K562 (cell line): ENCODE measurements around the gene RESF1. TPM values are rescaled to one million over a fixed set of nuclear protein-coding genes. Genes with fewer than 3 reads are reported as not detected.

Experiments
- ATAC-seq: fragments of 200-7000 bp; cut with Tn5 transposase; 3 replicates; pipeline ENCODE4 v1.9.1; 2020; ENCODE audit warnings: moderate library complexity
- BruUV-seq: library from RNA; stranded (reverse); fragments of 400-500 nt; replicated peaks from 2 replicates; lab custom pipeline; 2021; lab: Mats Ljungman, UMichigan
- CTCF ChIA-PET: fragments of 300-600 bp; formaldehyde crosslinking; extraction: SDS; loops from one replicate; lab custom pipeline; 2021; ENCODE audit warnings: low intra/inter-chr PET ratio; lab: Yijun Ruan, JAX
- POLR2A ChIA-PET: fragments of 300-600, 350-650 bp; sonication (Branson Sonifier 250); formaldehyde crosslinking; extraction: SDS; loops from one replicate; lab custom pipeline; 2021; ENCODE audit warnings: antibody characterized with exemption, inconsistent platforms; lab: Yijun Ruan, JAX
- DNase-seq, 4 experiments: peaks; one replicate each; pipeline versions ENCODE4 v3.0.0 to v3.0.0-alpha.2; 2011 to 2018; ENCODE audit warnings: low spot score in 3 of 4, mixed read lengths in 3 of 4; ENCODE audit errors: extremely low read depth in 1 of 4
- FAIRE-seq: peaks from 2 replicates; lab custom pipeline; 2011; peaks lifted over from hg19 to GRCh38; lab: Jason Lieb, UNC
- H2AFZ ChIP-seq: 2 replicates; pipeline ENCODE4 v1.6.0; 2011; ENCODE audit warnings: low read depth, low read length, control low read depth, inconsistent platforms
- H3K27ac ChIP-seq: fragments of 200-600 bp; 3 replicates; pipeline ENCODE4 v1.8.0; 2011; ENCODE audit warnings: low read depth, mild to moderate bottlenecking, control low read depth, inconsistent platforms, low read length, moderate library complexity, mixed read lengths; ENCODE audit errors: extremely low read depth
- H3K27me3 ChIP-seq, 2 experiments: fragments of 300-600 bp in 1 of 2; 2 replicates in 1 of 2; 3 replicates in 1 of 2; pipeline versions ENCODE4 v1.6.0 to v1.8.0; 2011; ENCODE audit warnings: inconsistent platforms in 2 of 2, low read length in 2 of 2, mild to moderate bottlenecking in 1 of 2, mixed read lengths in 1 of 2, moderate library complexity in 1 of 2; ENCODE audit not compliant: control insufficient read depth in 2 of 2, insufficient read depth in 2 of 2
- H3K36me3 ChIP-seq: fragments of 300-600 bp; 3 replicates; pipeline ENCODE4 v1.8.0; 2011; ENCODE audit warnings: mild to moderate bottlenecking, low read length, inconsistent platforms; ENCODE audit not compliant: control insufficient read depth, insufficient read depth
- H3K4me1 ChIP-seq, 2 experiments: fragments of 200-600 bp in 1 of 2; replicated peaks in 1 of 2; 2 replicates in 1 of 2; 3 replicates in 1 of 2; pipeline versions ENCODE4 v1.5.1 to v1.8.0; 2011; ENCODE audit warnings: inconsistent platforms in 2 of 2, low read length in 2 of 2, mild to moderate bottlenecking in 1 of 2, mixed read lengths in 1 of 2, moderate library complexity in 1 of 2; ENCODE audit not compliant: control insufficient read depth in 2 of 2, insufficient read depth in 2 of 2
- H3K4me2 ChIP-seq: 2 replicates; pipeline ENCODE4 v1.6.1; 2011; ENCODE audit warnings: low read length, control low read depth, inconsistent platforms, mixed read lengths; ENCODE audit not compliant: insufficient read depth
- H3K4me3 ChIP-seq: fragments of 200-600 bp; sonication (generic), shearing (Covaris generic); 2 replicates; pipeline ENCODE4 v1.5.1; 2016; ENCODE audit warnings: control low read depth, inconsistent platforms
- H3K79me2 ChIP-seq: fragments of 200-600 bp; 3 replicates; pipeline ENCODE4 v1.8.0; 2011; ENCODE audit warnings: low read length, inconsistent platforms; ENCODE audit not compliant: control insufficient read depth, insufficient read depth
- H3K9ac ChIP-seq, 2 experiments: 2 replicates each; pipeline versions ENCODE4 v1.6.0 to v1.6.1; 2011; ENCODE audit warnings: low read depth in 2 of 2, low read length in 2 of 2, control low read depth in 1 of 2, inconsistent platforms in 1 of 2, mild to moderate bottlenecking in 1 of 2, mixed read lengths in 1 of 2; ENCODE audit not compliant: insufficient read depth in 1 of 2
- H3K9me1 ChIP-seq: one replicate; pipeline ENCODE4 v1.6.0; 2011; ENCODE audit warnings: inconsistent platforms, mild to moderate bottlenecking, low read length, moderate library complexity; ENCODE audit not compliant: control insufficient read depth, insufficient read depth
- H3K9me3 ChIP-seq: replicated peaks from 2 replicates; pipeline ENCODE4 v1.5.1; 2011; ENCODE audit warnings: low read depth, low read length, inconsistent platforms; ENCODE audit not compliant: control insufficient read depth, insufficient read depth
- H4K20me1 ChIP-seq: replicated peaks from 2 replicates; pipeline ENCODE4 v1.6.1; 2011; ENCODE audit warnings: low read length, inconsistent platforms, mixed read lengths; ENCODE audit not compliant: control insufficient read depth, insufficient read depth
- PHTF2 ChIP-seq: fragments of 250-450 bp; sonication (Bioruptor Pico); IDR thresholded peaks from 2 replicates; pipeline ENCODE4 v1.5.0; 2021; ENCODE audit warnings: mild to moderate bottlenecking
- POLR2B ChIP-seq: fragments of 450-650 bp; IDR thresholded peaks from 2 replicates; pipeline ENCODE4 v1.6.1; 2018; ENCODE audit warnings: low read depth; ENCODE audit not compliant: partially characterized antibody
- POLR2G ChIP-seq: fragments of 200-400 bp; formaldehyde crosslinking; IDR thresholded peaks from 2 replicates; pipeline ENCODE4 v1.6.1; 2017; ENCODE audit warnings: low read depth, mild to moderate bottlenecking, antibody characterized with exemption, low read length, moderate library complexity
- RB1 ChIP-seq: fragments of 450-650 bp; IDR thresholded peaks from 2 replicates; pipeline ENCODE4 v1.6.1; 2017; ENCODE audit warnings: low read depth, mild to moderate bottlenecking
- SLC30A9 ChIP-seq: fragments of 250-450 bp; sonication (Bioruptor Pico); IDR thresholded peaks from 2 replicates; pipeline ENCODE4 v1.8.0; 2022; ENCODE audit warnings: mild to moderate bottlenecking, moderate library complexity
- TARDBP ChIP-seq: fragments of 450-650 bp; IDR thresholded peaks from 2 replicates; pipeline ENCODE4 v1.6.1; 2016
- ZNF253 ChIP-seq: fragments of 250-450 bp; sonication (Bioruptor Pico); conservative IDR thresholded peaks from 2 replicates; pipeline ENCODE4 v1.6.1; 2021; ENCODE audit warnings: mild to moderate bottlenecking
- WGBS: fragments of 100-300 bp; shearing (Covaris generic); methylation state at CpG from one replicate; pipeline ENCODE4 v1.1.6; 2016; ENCODE audit warnings: low coverage, mixed read lengths; ENCODE audit not compliant: insufficient coverage; ENCODE audit errors: missing lambda C conversion rate; 5-methylcytosine and 5-hydroxymethylcytosine counted together
- in situ Hi-C: fragments of 300-500 bp; cut with MboI; formaldehyde crosslinking; loops from 4 replicates; pipeline ENCODE4 v1.15.0; 2018; ENCODE audit warnings: inconsistent platforms, mixed read lengths
- intact Hi-C: fragments of 100-400 bp; cut with micrococcal nuclease; formaldehyde crosslinking; loops from 2 replicates; pipeline ENCODE4 v1.14.2; 2022
- polyA plus RNA-seq, 8 experiments: library from polyadenylated mRNA; depleted of rRNA in 4 of 8; stranded (reverse) in 5 of 8; unstranded in 3 of 8; fragments of >200 nt; fragmentation: Nextera tagmentation in 2 of 8; fragmentation: Illumina TruSeq in 1 of 8; extraction: Ambion mirVana in 2 of 8; extraction: Trizol in 1 of 8; gene quantifications; 2 replicates each; pipeline versions ENCODE4 v1.2.1 to v1.2.3, GENCODE V29; 2011 to 2014; ENCODE audit warnings: inconsistent platforms in 1 of 8, missing spikeins in 1 of 8
- total RNA-seq, 7 experiments: library from RNA; depleted of rRNA in 6 of 7; stranded (reverse); fragments of >200 nt in 6 of 7; fragmentation: Illumina TruSeq in 2 of 7; extraction: Trizol in 2 of 7; gene quantifications; 2 replicates each; pipeline versions ENCODE4 v1.2.1 to v1.2.3, GENCODE V29; 2011 to 2021; ENCODE audit warnings: low replicate concordance in 1 of 7
- TF ChIP-seq, protein P1 (sequence below): IDR thresholded peaks from 3 replicates; pipeline ENCODE4 v1.6.1; 2011; ENCODE audit warnings: borderline replicate concordance, mild to moderate bottlenecking, moderate library complexity; ENCODE audit not compliant: insufficient read length; ENCODE audit errors: extremely low read depth
- TF ChIP-seq, protein P2 (sequence below): IDR thresholded peaks from 2 replicates; pipeline ENCODE4 v1.6.1; 2011; ENCODE audit warnings: borderline replicate concordance, low read depth, mild to moderate bottlenecking, moderate library complexity, low read length; ENCODE audit not compliant: insufficient read depth, poor library complexity, severe bottlenecking

The RESF1 gene
- total and polyA plus RNA-seq, 9 of the 15 experiments (the other 6 are each of a cell fraction or from before 2014, with no cell fraction given): 21.5 to 121 (median 53.6) TPM

DNA sequence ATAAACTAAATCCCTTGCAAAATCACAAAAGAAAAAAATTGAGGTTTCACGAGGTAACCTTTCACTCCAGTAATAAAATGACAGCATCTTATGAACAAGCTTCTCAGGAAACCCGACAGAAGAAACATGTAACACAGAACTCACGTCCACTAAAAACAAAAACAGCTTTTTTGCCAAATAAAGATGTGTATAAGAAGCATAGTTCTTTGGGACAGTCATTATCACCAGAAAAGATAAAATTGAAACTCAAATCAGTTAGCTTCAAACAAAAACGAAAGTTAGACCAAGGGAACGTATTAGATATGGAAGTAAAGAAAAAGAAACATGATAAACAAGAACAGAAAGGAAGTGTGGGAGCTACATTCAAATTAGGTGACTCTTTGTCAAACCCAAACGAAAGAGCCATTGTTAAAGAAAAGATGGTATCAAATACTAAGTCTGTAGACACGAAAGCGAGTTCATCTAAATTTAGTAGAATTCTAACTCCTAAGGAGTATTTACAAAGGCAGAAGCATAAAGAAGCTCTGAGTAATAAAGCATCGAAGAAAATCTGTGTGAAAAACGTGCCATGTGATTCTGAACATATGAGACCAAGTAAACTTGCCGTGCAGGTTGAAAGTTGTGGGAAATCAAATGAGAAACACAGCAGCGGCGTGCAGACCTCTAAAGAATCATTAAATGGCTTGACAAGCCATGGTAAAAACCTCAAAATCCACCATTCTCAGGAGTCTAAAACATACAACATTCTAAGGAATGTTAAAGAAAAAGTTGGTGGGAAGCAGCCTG is 25.8 kb downstream of the RESF1 start (continued):
- TF ChIP-seq SLC30A9 (CRISPR knock-in tag): no peak
- TF ChIP-seq, all 486 proteins: peak for 8

DNA sequence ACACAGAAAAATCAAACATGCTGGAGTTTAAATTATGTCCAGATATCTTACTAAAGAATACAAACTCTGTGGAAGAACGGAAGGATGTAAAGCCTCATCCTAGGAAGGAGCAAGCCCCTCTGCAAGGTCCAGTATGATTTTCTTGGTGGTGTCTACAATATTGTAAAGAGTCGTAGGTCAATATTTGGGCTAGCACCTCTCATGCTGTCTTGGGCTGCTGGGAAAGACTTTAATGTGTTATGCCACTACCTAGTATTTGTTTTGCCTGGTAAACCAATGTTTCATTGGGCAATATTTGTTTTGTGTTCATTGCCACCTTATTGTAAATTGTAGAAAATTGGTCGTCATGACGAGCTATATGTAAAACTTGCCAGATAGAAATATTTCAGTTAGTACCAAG is 26.6 kb downstream of the RESF1 start:
- H3K4me2 ChIP-seq: no peak overlapping the region
- no peak for DNase-seq
- no peak for ATAC-seq
- H3K4me1 ChIP-seq: no peaks in the 10 kb centered on the region
- WGBS: 94% methylated on average over 4 of the region's 4 CpGs
- FAIRE-seq: no peak
- peaks cover 61% of the 10 kb centered on the region for H3K36me3 ChIP-seq
- H3K9me3 ChIP-seq: peaks cover 51% of the 10 kb centered on the region
- H3K79me2 ChIP-seq: no peaks in the 10 kb centered on the region; the same call in 1 of the 3 replicates
- TF ChIP-seq RB1 (no peak), POLR2G (peak; percentile 31; the same call in 1 of the 2 replicates), PHTF2 (CRISPR knock-in tag) (no peak), POLR2B (peak; percentile 30), ZNF253 (CRISPR knock-in tag) (no peak), TARDBP (no peak)
- TF ChIP-seq, protein P1, sequence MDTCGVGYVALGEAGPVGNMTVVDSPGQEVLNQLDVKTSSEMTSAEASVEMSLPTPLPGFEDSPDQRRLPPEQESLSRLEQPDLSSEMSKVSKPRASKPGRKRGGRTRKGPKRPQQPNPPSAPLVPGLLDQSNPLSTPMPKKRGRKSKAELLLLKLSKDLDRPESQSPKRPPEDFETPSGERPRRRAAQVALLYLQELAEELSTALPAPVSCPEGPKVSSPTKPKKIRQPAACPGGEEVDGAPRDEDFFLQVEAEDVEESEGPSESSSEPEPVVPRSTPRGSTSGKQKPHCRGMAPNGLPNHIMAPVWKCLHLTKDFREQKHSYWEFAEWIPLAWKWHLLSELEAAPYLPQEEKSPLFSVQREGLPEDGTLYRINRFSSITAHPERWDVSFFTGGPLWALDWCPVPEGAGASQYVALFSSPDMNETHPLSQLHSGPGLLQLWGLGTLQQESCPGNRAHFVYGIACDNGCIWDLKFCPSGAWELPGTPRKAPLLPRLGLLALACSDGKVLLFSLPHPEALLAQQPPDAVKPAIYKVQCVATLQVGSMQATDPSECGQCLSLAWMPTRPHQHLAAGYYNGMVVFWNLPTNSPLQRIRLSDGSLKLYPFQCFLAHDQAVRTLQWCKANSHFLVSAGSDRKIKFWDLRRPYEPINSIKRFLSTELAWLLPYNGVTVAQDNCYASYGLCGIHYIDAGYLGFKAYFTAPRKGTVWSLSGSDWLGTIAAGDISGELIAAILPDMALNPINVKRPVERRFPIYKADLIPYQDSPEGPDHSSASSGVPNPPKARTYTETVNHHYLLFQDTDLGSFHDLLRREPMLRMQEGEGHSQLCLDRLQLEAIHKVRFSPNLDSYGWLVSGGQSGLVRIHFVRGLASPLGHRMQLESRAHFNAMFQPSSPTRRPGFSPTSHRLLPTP: no peak
- TF ChIP-seq, protein P2, sequence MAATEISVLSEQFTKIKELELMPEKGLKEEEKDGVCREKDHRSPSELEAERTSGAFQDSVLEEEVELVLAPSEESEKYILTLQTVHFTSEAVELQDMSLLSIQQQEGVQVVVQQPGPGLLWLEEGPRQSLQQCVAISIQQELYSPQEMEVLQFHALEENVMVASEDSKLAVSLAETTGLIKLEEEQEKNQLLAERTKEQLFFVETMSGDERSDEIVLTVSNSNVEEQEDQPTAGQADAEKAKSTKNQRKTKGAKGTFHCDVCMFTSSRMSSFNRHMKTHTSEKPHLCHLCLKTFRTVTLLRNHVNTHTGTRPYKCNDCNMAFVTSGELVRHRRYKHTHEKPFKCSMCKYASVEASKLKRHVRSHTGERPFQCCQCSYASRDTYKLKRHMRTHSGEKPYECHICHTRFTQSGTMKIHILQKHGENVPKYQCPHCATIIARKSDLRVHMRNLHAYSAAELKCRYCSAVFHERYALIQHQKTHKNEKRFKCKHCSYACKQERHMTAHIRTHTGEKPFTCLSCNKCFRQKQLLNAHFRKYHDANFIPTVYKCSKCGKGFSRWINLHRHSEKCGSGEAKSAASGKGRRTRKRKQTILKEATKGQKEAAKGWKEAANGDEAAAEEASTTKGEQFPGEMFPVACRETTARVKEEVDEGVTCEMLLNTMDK: no peak
- no peaks in the 10 kb centered on the region for H4K20me1 ChIP-seq
- H3K9me1 ChIP-seq: no peaks in the 10 kb centered on the region
- BruUV-seq: no TSS peak
- in situ Hi-C loops (no loop called here), intact Hi-C loops (no loop called here)
- H3K27ac ChIP-seq: no peak overlapping the region
- no peaks in the 10 kb centered on the region for H3K27me3 ChIP-seq
- no peak overlapping the region for H2AFZ ChIP-seq
- ChIA-PET CTCF (no interaction called here), POLR2A (interaction anchor here (1.0 to 2.1 kb wide), 3 partner anchors 10 to 62 kb away, joined by 4 to 5 read pairs (median 5); no protein-coding TSS in a partner anchor)
- no peak overlapping the region for H3K9ac ChIP-seq
- H3K4me3 ChIP-seq: no peak overlapping the region
